Neuronal stem cell (in vitro differentiated cells): ENCODE measurements around the gene SPDYE16. TPM values are rescaled to one million over a fixed set of nuclear protein-coding genes. Genes with fewer than 3 reads are reported as not detected.
"Not testable (repeated sequence)": the region's sequence is repeated elsewhere in the genome, so short reads cannot be mapped to it uniquely, and the experiment has no call there.

Experiments
- DNase-seq: peaks from one replicate; pipeline ENCODE4 v3.0.0-alpha.2; 2013; ENCODE audit warnings: low spot score
- H2AFZ ChIP-seq: one replicate; pipeline ENCODE4 v1.6.1; 2013; ENCODE audit warnings: mild to moderate bottlenecking, low read length, inconsistent platforms
- H2AK5ac ChIP-seq: 2 replicates; pipeline ENCODE4 v1.6.1; 2013; ENCODE audit warnings: low read depth, mild to moderate bottlenecking, inconsistent platforms, low read length, moderate library complexity, mixed read lengths
- H2BK120ac ChIP-seq: 2 replicates; pipeline ENCODE4 v1.6.1; 2013; ENCODE audit warnings: low read depth, mild to moderate bottlenecking, inconsistent platforms, low read length, moderate library complexity, mixed read lengths
- H2BK12ac ChIP-seq: one replicate; pipeline ENCODE4 v1.6.1; 2013; ENCODE audit warnings: low read length, inconsistent platforms
- H2BK15ac ChIP-seq: 2 replicates; pipeline ENCODE4 v1.6.1; 2013; ENCODE audit warnings: mild to moderate bottlenecking, low read length, inconsistent platforms, mixed read lengths
- H2BK5ac ChIP-seq: one replicate; pipeline ENCODE4 v1.6.1; 2013; ENCODE audit warnings: inconsistent platforms, mild to moderate bottlenecking, low read length, moderate library complexity
- H3K14ac ChIP-seq: one replicate; pipeline ENCODE4 v1.6.1; 2013; ENCODE audit warnings: low read length, inconsistent platforms
- H3K18ac ChIP-seq: 2 replicates; pipeline ENCODE4 v1.6.1; 2013; ENCODE audit warnings: low read length, inconsistent platforms
- H3K23ac ChIP-seq: 2 replicates; pipeline ENCODE4 v1.6.1; 2013; ENCODE audit warnings: low read depth, mild to moderate bottlenecking, mixed read lengths, low read length, inconsistent platforms; ENCODE audit not compliant: poor library complexity
- H3K27ac ChIP-seq: replicated peaks from 3 replicates; pipeline ENCODE4 v1.5.1; 2013; ENCODE audit warnings: low read length, inconsistent platforms
- H3K27me3 ChIP-seq, 3 experiments: 2 replicates each; pipeline ENCODE4 v1.6.1; 2013; ENCODE audit warnings: low read length in 3 of 3, mild to moderate bottlenecking in 2 of 3, inconsistent platforms in 1 of 3, low read depth in 1 of 3, mixed read lengths in 1 of 3, moderate library complexity in 1 of 3; ENCODE audit not compliant: control insufficient read depth in 3 of 3, insufficient read depth in 3 of 3
- H3K36me3 ChIP-seq, 2 donors: replicated peaks in 1 of 2; 2 replicates each; pipeline ENCODE4 v1.6.1; 2013; ENCODE audit warnings: low read length in 2 of 2; ENCODE audit not compliant: control insufficient read depth in 2 of 2, insufficient read depth in 2 of 2
- H3K4ac ChIP-seq: 2 replicates; pipeline ENCODE4 v1.6.1; 2013; ENCODE audit warnings: inconsistent platforms, mild to moderate bottlenecking, low read length, moderate library complexity
- H3K4me1 ChIP-seq, 2 donors: 1 replicate in 1 of 2; 2 replicates in 1 of 2; pipeline ENCODE4 v1.6.1; 2013; ENCODE audit warnings: low read length in 2 of 2, low read depth in 1 of 2; ENCODE audit not compliant: control insufficient read depth in 2 of 2, insufficient read depth in 1 of 2
- H3K4me2 ChIP-seq: one replicate; pipeline ENCODE4 v1.6.1; 2013; ENCODE audit warnings: mild to moderate bottlenecking, low read length, inconsistent platforms; ENCODE audit not compliant: insufficient read depth, poor library complexity, severe bottlenecking
- H3K4me3 ChIP-seq, 2 donors: 2 replicates each; pipeline ENCODE4 v1.5.1; 2013; ENCODE audit warnings: low read length in 2 of 2, mild to moderate bottlenecking in 2 of 2, inconsistent platforms in 1 of 2, moderate library complexity in 1 of 2
- H3K79me1 ChIP-seq: one replicate; pipeline ENCODE4 v1.6.1; 2013; ENCODE audit warnings: low read depth, mild to moderate bottlenecking, inconsistent platforms, low read length, moderate library complexity
- H3K9ac ChIP-seq: one replicate; pipeline ENCODE4 v1.6.1; 2013; ENCODE audit warnings: mild to moderate bottlenecking, low read depth, low read length, inconsistent platforms; ENCODE audit not compliant: poor library complexity
- H3K9me3 ChIP-seq, 2 donors: replicated peaks in 1 of 2; 2 replicates each; pipeline versions ENCODE3 to v1.6.1; 2013; ENCODE audit warnings: low read length in 2 of 2, mild to moderate bottlenecking in 2 of 2, inconsistent platforms in 1 of 2, low read depth in 1 of 2, mixed read lengths in 1 of 2, moderate library complexity in 1 of 2; ENCODE audit not compliant: control insufficient read depth in 2 of 2, insufficient read depth in 1 of 2
- H4K8ac ChIP-seq: one replicate; pipeline ENCODE4 v1.6.1; 2013; ENCODE audit warnings: low read depth, mild to moderate bottlenecking, inconsistent platforms, low read length, moderate library complexity
- H4K91ac ChIP-seq: one replicate; pipeline ENCODE4 v1.6.1; 2013; ENCODE audit warnings: low read length, low read depth, mild to moderate bottlenecking, inconsistent platforms; ENCODE audit not compliant: poor library complexity
- WGBS, 2 donors: extraction: QIAGEN DNeasy Blood & Tissue Kit; methylation state at CpG; one replicate each; pipeline ENCODE4 v1.1.7; 2013; ENCODE audit warnings: missing lambda C conversion rate in 2 of 2, mixed read lengths in 1 of 2; ENCODE audit not compliant: insufficient read length in 2 of 2, insufficient replicate concordance in 1 of 2; ENCODE audit errors: extremely low coverage in 2 of 2; 5-methylcytosine and 5-hydroxymethylcytosine counted together
- polyA plus RNA-seq, 2 experiments: library from polyadenylated mRNA; stranded (reverse); fragments of 200-250 nt; gene quantifications; one replicate each; pipeline ENCODE4 v1.2.3, GENCODE V29; 2013

SPDYE16 gene
- polyA plus RNA-seq (2013, experiment 1 of 2) = 0.01 TPM
- 0.03 TPM for polyA plus RNA-seq (2013, experiment 2 of 2)

- WGBS, 2 donors = no CpG with 5 or more reads among the region's 8 CpGs
- not testable (repeated sequence) for H3K9me3 ChIP-seq, H3K79me1 ChIP-seq, H2AFZ ChIP-seq, H3K23ac ChIP-seq, H3K18ac ChIP-seq, H2BK120ac ChIP-seq, H3K14ac ChIP-seq, H4K8ac ChIP-seq, H3K9ac ChIP-seq, DNase-seq, H4K91ac ChIP-seq, H2BK12ac ChIP-seq, H3K4me2 ChIP-seq, H2BK15ac ChIP-seq, H3K4me3 ChIP-seq, H3K4ac ChIP-seq, H3K36me3 ChIP-seq, H2AK5ac ChIP-seq, H2BK5ac ChIP-seq, H3K4me1 ChIP-seq, H3K27me3 ChIP-seq, H3K27ac ChIP-seq
Observed at GRCh38 chr7:76543197-76543596, at the start of gene SPDYE16. Gene SPDYE16, minus strand, starts transcription at chr7:76543297. Its CDS starts 1,838 bp downstream, at chr7:76541459.

DNA sequence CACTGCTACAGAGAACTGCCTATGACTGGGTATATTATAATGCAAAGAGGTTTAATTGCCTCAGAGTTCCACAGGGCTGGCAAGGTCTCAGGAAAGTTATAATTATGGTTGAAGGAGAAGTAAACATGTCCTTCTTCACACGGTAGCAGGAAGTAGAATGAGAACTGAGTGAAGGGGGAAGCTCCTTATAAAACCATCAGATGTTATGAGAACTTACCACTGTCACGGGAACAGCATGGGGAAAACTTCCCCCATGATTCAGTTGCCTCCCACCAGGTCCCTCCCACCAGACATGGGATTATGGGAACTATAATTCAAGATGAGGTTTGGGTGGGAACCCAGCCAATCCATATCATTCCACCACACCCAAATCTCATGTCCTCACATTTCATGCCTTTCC is 49.6 kb upstream of the SPDYE16 start:
- not testable (repeated sequence) for H3K4me1 ChIP-seq, H3K4ac ChIP-seq, H2BK5ac ChIP-seq, H3K18ac ChIP-seq, H3K4me2 ChIP-seq, H3K23ac ChIP-seq, H3K27me3 ChIP-seq, H3K36me3 ChIP-seq, H2AK5ac ChIP-seq, H4K8ac ChIP-seq, DNase-seq, H3K4me3 ChIP-seq, H3K14ac ChIP-seq, H2BK12ac ChIP-seq, H2BK120ac ChIP-seq, H2BK15ac ChIP-seq, H4K91ac ChIP-seq, H3K9me3 ChIP-seq, H3K27ac ChIP-seq, H3K9ac ChIP-seq, H2AFZ ChIP-seq, H3K79me1 ChIP-seq
- no CpG with 5 or more reads among the region's 2 CpGs for WGBS, 2 donors

DNA sequence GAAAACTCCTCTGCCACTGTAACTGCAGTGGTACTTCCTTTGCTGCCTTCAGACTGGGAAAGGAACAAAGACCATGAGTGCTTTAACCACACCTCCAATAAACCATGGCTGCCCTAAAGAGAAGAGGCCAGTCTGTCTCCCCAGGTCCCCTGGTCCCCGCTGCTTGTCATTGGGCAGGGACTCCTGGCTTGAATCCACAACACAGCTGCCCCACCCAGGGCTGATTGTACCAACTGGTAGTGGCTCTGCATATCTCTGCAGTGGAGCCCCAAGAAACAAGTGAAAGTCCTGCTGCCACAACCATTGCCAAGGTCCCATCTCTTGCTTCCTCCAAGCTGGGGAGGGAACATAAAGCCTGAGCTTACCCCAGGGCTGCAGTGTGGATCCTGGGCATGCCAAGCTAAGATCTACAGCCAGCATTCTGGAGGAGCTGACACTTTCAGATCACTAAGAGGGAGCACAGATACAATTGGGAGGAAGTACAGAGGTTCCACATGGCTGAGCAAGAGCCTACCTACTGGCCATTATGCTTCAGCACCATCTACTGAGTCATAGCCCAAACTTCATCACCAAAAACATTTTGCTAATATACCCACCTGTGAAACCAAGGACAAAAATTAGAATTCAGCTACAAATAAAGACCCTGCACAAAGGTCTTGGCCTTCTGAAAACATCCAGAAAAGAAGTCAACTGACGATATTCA is 48.7 kb upstream of the SPDYE16 start:
- not testable (repeated sequence) for H2BK12ac ChIP-seq, DNase-seq, H2AFZ ChIP-seq, H3K4me1 ChIP-seq, H2BK15ac ChIP-seq, H2BK5ac ChIP-seq, H3K4ac ChIP-seq, H3K36me3 ChIP-seq, H3K27me3 ChIP-seq, H3K79me1 ChIP-seq, H3K9me3 ChIP-seq, H3K27ac ChIP-seq, H4K8ac ChIP-seq, H3K4me3 ChIP-seq, H3K9ac ChIP-seq, H3K14ac ChIP-seq, H3K18ac ChIP-seq, H2BK120ac ChIP-seq, H4K91ac ChIP-seq, H2AK5ac ChIP-seq, H3K4me2 ChIP-seq, H3K23ac ChIP-seq
- no CpG with 5 or more reads among the region's 2 CpGs for WGBS, 2 donors

GRCh38 chr7:76591033-76591432 is 47.9 kb upstream of the SPDYE16 start:
- H4K8ac ChIP-seq, H2BK12ac ChIP-seq, H3K9ac ChIP-seq, H3K14ac ChIP-seq, H2AFZ ChIP-seq, H2BK5ac ChIP-seq, H3K4me3 ChIP-seq, H3K27ac ChIP-seq, DNase-seq, H2BK120ac ChIP-seq, H2BK15ac ChIP-seq, H3K36me3 ChIP-seq, H3K4me1 ChIP-seq, H3K4me2 ChIP-seq, H3K4ac ChIP-seq, H3K23ac ChIP-seq, H3K9me3 ChIP-seq, H2AK5ac ChIP-seq, H4K91ac ChIP-seq, H3K79me1 ChIP-seq, H3K18ac ChIP-seq, H3K27me3 ChIP-seq: not testable (repeated sequence)
- WGBS, 2 donors = no CpG with 5 or more reads among the region's 3 CpGs
